IMR-90 (cell line): ENCODE measurements around the gene HOXA3. TPM values are rescaled to one million over a fixed set of nuclear protein-coding genes. Genes with fewer than 3 reads are reported as not detected.

ENCODE experiments used
- ATAC-seq: fragments of 200-7000 bp; cut with Tn5 transposase; 2 replicates; pipeline ENCODE4 v1.9.1; 2020; ENCODE audit warnings: low read depth, mild to moderate bottlenecking, moderate library complexity
- Bru-seq: library from RNA; stranded (reverse); fragments of 400-500 nt; gene quantifications from one replicate; lab custom pipeline; 2021; lab: Mats Ljungman, UMichigan
- BruChase-seq, 2 experiments: library from RNA; stranded (reverse); fragments of 400-500 nt; gene quantifications; one replicate each; lab custom pipeline; 2021; lab: Mats Ljungman, UMichigan
- BruUV-seq: library from RNA; stranded (reverse); fragments of 400-500 nt; replicated peaks from 2 replicates; lab custom pipeline; 2021; lab: Mats Ljungman, UMichigan
- CTCF ChIA-PET: fragments of 300-600 bp; formaldehyde crosslinking; extraction: SDS; loops from one replicate; lab custom pipeline; 2021; ENCODE audit warnings: antibody characterized with exemption; lab: Yijun Ruan, JAX
- POLR2A ChIA-PET: fragments of 300-600 bp; sonication (Branson Sonifier 250); formaldehyde crosslinking; loops from one replicate; lab custom pipeline; 2022; ENCODE audit warnings: antibody characterized with exemption; ENCODE audit not compliant: unreplicated experiment; lab: Charles Lee
- DNase-seq: peaks from one replicate; pipeline ENCODE4 v3.0.0; 2013
- H2AFZ ChIP-seq: replicated peaks from 2 replicates; pipeline ENCODE3; 2013; ENCODE audit warnings: low read length, mild to moderate bottlenecking; ENCODE audit not compliant: poor library complexity
- H2AK5ac ChIP-seq: 2 replicates; pipeline ENCODE4 v1.6.1; 2013; ENCODE audit warnings: low read depth, low read length, inconsistent platforms
- H2AK9ac ChIP-seq: replicated peaks from 2 replicates; pipeline ENCODE3; 2013; ENCODE audit warnings: mild to moderate bottlenecking, low read depth, low read length, moderate library complexity; ENCODE audit not compliant: poor library complexity
- H2BK120ac ChIP-seq: 2 replicates; pipeline ENCODE4 v1.6.1; 2013; ENCODE audit warnings: low read depth, low read length, inconsistent platforms
- H2BK15ac ChIP-seq: 3 replicates; pipeline ENCODE4 v1.6.1; 2013; ENCODE audit warnings: low read depth, low read length, inconsistent platforms
- H2BK20ac ChIP-seq: 2 replicates; pipeline ENCODE4 v1.6.1; 2013; ENCODE audit warnings: low read depth, mild to moderate bottlenecking, inconsistent platforms, low read length, moderate library complexity
- H2BK5ac ChIP-seq: 2 replicates; pipeline ENCODE4 v1.6.1; 2013; ENCODE audit warnings: mild to moderate bottlenecking, low read depth, low read length, inconsistent platforms; ENCODE audit not compliant: poor library complexity, severe bottlenecking
- H3K14ac ChIP-seq: replicated peaks from 2 replicates; pipeline ENCODE4 v1.6.1; 2013; ENCODE audit warnings: low read depth, low read length, inconsistent platforms
- H3K18ac ChIP-seq: 2 replicates; pipeline ENCODE4 v1.6.1; 2013; ENCODE audit warnings: low read depth, low read length, control low read depth
- H3K23ac ChIP-seq: 2 replicates; pipeline ENCODE4 v1.6.1; 2013; ENCODE audit warnings: low read depth, low read length, inconsistent platforms
- H3K27ac ChIP-seq: 2 replicates; pipeline ENCODE4 v1.5.1; 2013; ENCODE audit warnings: mild to moderate bottlenecking, control low read depth, low read length; ENCODE audit not compliant: insufficient read depth
- H3K27me3 ChIP-seq: 2 replicates; pipeline ENCODE4 v1.6.1; 2013; ENCODE audit warnings: low read length; ENCODE audit not compliant: control insufficient read depth, insufficient read depth
- H3K36me3 ChIP-seq: 2 replicates; pipeline ENCODE4 v1.6.1; 2013; ENCODE audit warnings: low read length, mixed read lengths; ENCODE audit not compliant: control insufficient read depth, insufficient read depth
- H3K4ac ChIP-seq: 2 replicates; pipeline ENCODE4 v1.6.1; 2013; ENCODE audit warnings: low read depth, low read length, inconsistent platforms
- H3K4me1 ChIP-seq: 2 replicates; pipeline ENCODE4 v1.6.1; 2013; ENCODE audit warnings: low read length, mixed read lengths; ENCODE audit not compliant: control insufficient read depth, insufficient read depth
- H3K4me2 ChIP-seq: 2 replicates; pipeline ENCODE4 v1.6.1; 2013; ENCODE audit warnings: low read depth, mild to moderate bottlenecking, control low read depth, low read length, moderate library complexity
- H3K4me3 ChIP-seq: 2 replicates; pipeline ENCODE4 v1.5.1; 2013; ENCODE audit warnings: low read depth, mild to moderate bottlenecking, control low read depth, low read length, moderate library complexity; ENCODE audit not compliant: insufficient read depth
- H3K56ac ChIP-seq: 2 replicates; pipeline ENCODE4 v1.6.1; 2013; ENCODE audit warnings: low read length, inconsistent platforms; ENCODE audit not compliant: insufficient read depth; ENCODE audit errors: extremely low read depth
- H3K79me1 ChIP-seq, 2 experiments: 2 replicates each; pipeline ENCODE4 v1.6.1; 2013; ENCODE audit warnings: low read length in 2 of 2, inconsistent platforms in 1 of 2, low read depth in 1 of 2
- H3K9ac ChIP-seq: 2 replicates; pipeline ENCODE4 v1.6.1; 2013; ENCODE audit warnings: low read depth, low read length, control low read depth
- H3K9me1 ChIP-seq: 2 replicates; pipeline ENCODE4 v1.6.1; 2013; ENCODE audit warnings: low read length, inconsistent platforms; ENCODE audit not compliant: insufficient read depth
- H3K9me3 ChIP-seq: 2 replicates; pipeline ENCODE4 v1.6.1; 2013; ENCODE audit warnings: low read length; ENCODE audit not compliant: control insufficient read depth, insufficient read depth
- H4K20me1 ChIP-seq: 2 replicates; pipeline ENCODE4 v1.6.1; 2013; ENCODE audit warnings: low read length, inconsistent platforms; ENCODE audit not compliant: insufficient read depth
- H4K5ac ChIP-seq: 2 replicates; pipeline ENCODE4 v1.6.1; 2013; ENCODE audit warnings: mild to moderate bottlenecking, low read depth, low read length, control low read depth
- H4K8ac ChIP-seq, 2 experiments: 2 replicates each; pipeline ENCODE4 v1.6.1; 2013; ENCODE audit warnings: low read depth in 2 of 2, low read length in 2 of 2, control low read depth in 1 of 2, inconsistent platforms in 1 of 2
- H4K91ac ChIP-seq: 2 replicates; pipeline ENCODE4 v1.6.1; 2013; ENCODE audit warnings: low read depth, low read length, inconsistent platforms; ENCODE audit not compliant: insufficient read depth
- BHLHE40 ChIP-seq: fragments of 150-350 bp; IDR thresholded peaks from 2 replicates; pipeline ENCODE4 v1.6.1; 2016; ENCODE audit warnings: mild to moderate bottlenecking, low read depth, low read length
- POLR2A ChIP-seq: IDR thresholded peaks from 2 replicates; pipeline ENCODE4 v1.6.1; 2012; ENCODE audit warnings: mild to moderate bottlenecking, low read depth, low read length
- USF2 ChIP-seq: fragments of 150-350 bp; IDR thresholded peaks from 2 replicates; pipeline ENCODE4 v1.6.1; 2017; ENCODE audit warnings: mild to moderate bottlenecking, antibody characterized with exemption, low read length, low read depth
- WGBS, 2 experiments: methylation state at CpG; one replicate each; pipeline versions ENCODE4 v1.1.5 to v1.1.7; 2013; ENCODE audit warnings: missing lambda C conversion rate in 2 of 2; ENCODE audit not compliant: insufficient read length in 1 of 2; ENCODE audit errors: extremely low coverage in 2 of 2; 5-methylcytosine and 5-hydroxymethylcytosine counted together
- dilution Hi-C: fragments of 300-500 bp; cut with HindIII; formaldehyde crosslinking; loops from one replicate; pipeline ENCODE4 v1.14.3; 2018; ENCODE audit warnings: low sequenced_read_pairs; ENCODE audit not compliant: unreplicated experiment
- in situ Hi-C: fragments of 300-500 bp; cut with MboI; formaldehyde crosslinking; loops from 3 replicates; pipeline ENCODE4 v1.14.3; 2019; ENCODE audit warnings: low sequenced_read_pairs, inconsistent platforms, mixed read lengths
- intact Hi-C: fragments of 100-400 bp; cut with micrococcal nuclease; formaldehyde crosslinking; loops from 2 replicates; pipeline ENCODE4 v1.10.0; 2022
- long read RNA-seq: library from polyadenylated mRNA; unstranded; transcript quantifications from one replicate; pipeline ENCODE4 v2.0.0, GENCODE V29; 2021; ENCODE audit not compliant: unreplicated experiment
- polyA plus RNA-seq, 3 experiments: library from polyadenylated mRNA; depleted of rRNA; stranded (reverse); fragments of >200 nt; gene quantifications; 2 replicates each; pipeline ENCODE4 v1.2.3, GENCODE V29; 2012; ENCODE audit warnings: low replicate concordance in 1 of 3
- total RNA-seq: library from RNA; depleted of rRNA; stranded (reverse); fragments of >200 nt; gene quantifications from 2 replicates; pipeline ENCODE4 v1.2.3, GENCODE V29; 2012; rRNA removed

HOXA3 gene
- total RNA-seq (0.83 and 0.90 TPM in 2 replicates), polyA plus RNA-seq (2012; rRNA removed) (5.4 and 8.8 TPM in 2 replicates), Bru-seq, nascent RNA (percentile 80 among the genes with signal in this experiment), BruChase-seq, experiment 1, labeled RNA remaining after a 6-hour chase (percentile 71 among the genes with signal in this experiment), BruChase-seq, experiment 2, labeled RNA remaining after a 2-hour chase (percentile 75 among the genes with signal in this experiment)
- 4.3 and 8.1 TPM in 2 replicates for polyA plus RNA-seq (2012; cell fraction: cytosol; rRNA removed)
- 17.8 and 28.7 TPM in 2 replicates for polyA plus RNA-seq (2012; cell fraction: nucleus; rRNA removed; ENCODE audit: low replicate concordance)
- long read RNA-seq, partial matches to known transcripts = 0 of 6 reads
- long read RNA-seq, other reads (novel, unspliced or antisense) = 6 of 6 reads

DNA sequence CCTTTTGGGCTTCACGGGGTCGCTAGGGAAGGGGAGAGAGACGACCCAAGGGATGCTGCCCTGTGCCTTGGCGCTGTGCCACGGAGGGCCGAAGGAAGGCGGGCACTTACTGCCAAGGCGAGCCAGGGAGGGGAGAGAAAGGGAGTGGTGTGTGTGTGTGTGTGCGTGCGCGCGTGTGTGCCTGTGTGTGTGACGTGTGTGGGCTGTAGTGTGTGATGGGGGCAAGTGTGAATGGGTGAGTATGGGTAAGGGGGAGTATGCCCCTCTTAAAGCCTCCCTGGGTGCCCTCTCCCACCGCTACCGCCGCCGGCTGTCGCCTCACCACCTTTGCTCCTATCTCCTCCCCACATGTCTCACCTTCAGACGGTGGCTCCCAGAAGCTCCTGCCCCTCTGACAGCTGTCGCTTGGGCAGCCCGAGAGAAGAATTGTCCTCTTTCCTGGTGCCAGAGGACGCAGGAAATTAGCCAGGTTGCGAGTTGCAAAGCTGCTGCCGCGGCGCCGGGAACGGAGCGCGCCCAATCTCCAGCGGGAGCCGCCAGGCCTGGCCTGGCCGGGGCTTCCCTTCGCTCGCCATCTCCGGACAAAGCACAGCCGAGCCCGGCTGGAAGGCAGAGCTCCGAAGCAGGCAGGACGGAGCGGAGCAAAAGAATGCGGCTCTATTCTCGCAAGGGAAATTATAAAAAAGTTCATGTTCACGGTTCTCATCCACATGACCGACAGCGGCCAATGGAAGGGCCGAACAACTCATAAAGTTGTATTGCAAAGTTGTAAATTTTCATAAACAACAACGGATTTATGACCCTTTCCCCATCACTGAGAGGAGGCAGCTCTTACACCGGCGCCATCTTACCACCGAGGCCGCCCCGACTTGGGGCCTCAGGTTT is at the start of gene HOXA3:
TSS of gene HOXA3 (minus strand) at position 653 of the 885 bp plus-strand sequence. CDS start 41,943 bp downstream, outside the sequence.
- DNase-seq = peak; percentile 59
- 0 out of 4 replicates have a peak, but pooled peaks cover 0 to 19% of the 10 kb centered on the region in 2 experiments for H3K79me1 ChIP-seq
- H3K9ac ChIP-seq = peak within 1 kb of the TSS; percentile 54
- TF ChIP-seq POLR2A (0 out of 2 replicates have a peak, but pooled peaks have one; percentile 42), USF2 (peak; percentile 65; the same call in 1 of the 2 replicates), BHLHE40 (no peak)
- peak within 1 kb of the TSS; percentile 18 for H2BK5ac ChIP-seq
- H2AFZ ChIP-seq = peak within 1 kb of the TSS; percentile 87
- H4K20me1 ChIP-seq = no peaks in the 10 kb centered on the region
- H3K9me1 ChIP-seq = peaks cover 3% of the 10 kb centered on the region; the same call in 1 of the 2 replicates
- peak within 1 kb of the TSS; percentile 40 for H4K91ac ChIP-seq
- peak within 1 kb of the TSS; percentile 55 to 68; a peak in 3 of 4 replicates for H4K8ac ChIP-seq
- ATAC-seq = peak; percentile 2
- no TSS peak for BruUV-seq
- H2BK15ac ChIP-seq = peak within 1 kb of the TSS; percentile 27; the same call in 2 of the 3 replicates
- no peaks in the 10 kb centered on the region for H3K27me3 ChIP-seq
- H3K4ac ChIP-seq = peak within 1 kb of the TSS; percentile 57
- H3K9me3 ChIP-seq = no peaks in the 10 kb centered on the region
- peak within 1 kb of the TSS; percentile 67; the same call in 1 of the 2 replicates for H4K5ac ChIP-seq
- 19% methylated on average over 12 of the region's 53 CpGs; no CpG with 5 or more reads in 1 of the 2 experiments for WGBS, 2 experiments
- peak within 1 kb of the TSS; percentile 15; the same call in 1 of the 2 replicates for H2AK5ac ChIP-seq
- H2BK20ac ChIP-seq = 0 out of 2 replicates have a peak within 1 kb of the TSS, but pooled peaks have one; percentile 6
- H3K4me2 ChIP-seq = peak within 1 kb of the TSS; percentile 87
- no peaks in the 10 kb centered on the region for H3K36me3 ChIP-seq
- intact Hi-C loops (no loop called here), dilution Hi-C loops (no loop called here), in situ Hi-C loops (no loop called here)
- peak within 1 kb of the TSS; percentile 54 for H3K4me3 ChIP-seq
- no peak within 1 kb of the TSS for H3K56ac ChIP-seq
- H2BK120ac ChIP-seq = peak within 1 kb of the TSS; percentile 57; the same call in 1 of the 2 replicates
- peak within 1 kb of the TSS; percentile 31; the same call in 1 of the 2 replicates for H3K18ac ChIP-seq
- H3K23ac ChIP-seq = peak within 1 kb of the TSS; percentile 73
- H3K4me1 ChIP-seq = peaks cover 12% of the 10 kb centered on the region
- peak within 1 kb of the TSS; percentile 38 for H2AK9ac ChIP-seq
- peak within 1 kb of the TSS; percentile 69 for H3K14ac ChIP-seq
- ChIA-PET POLR2A (no interaction called here), CTCF (interaction anchor here (0.8 kb wide), 1 partner anchor 8 kb away, joined by 3 read pairs; no protein-coding TSS in a partner anchor)
- H3K27ac ChIP-seq = peak within 1 kb of the TSS; percentile 81
